ENCODE measurements around the gene ITGA7.

DNA sequence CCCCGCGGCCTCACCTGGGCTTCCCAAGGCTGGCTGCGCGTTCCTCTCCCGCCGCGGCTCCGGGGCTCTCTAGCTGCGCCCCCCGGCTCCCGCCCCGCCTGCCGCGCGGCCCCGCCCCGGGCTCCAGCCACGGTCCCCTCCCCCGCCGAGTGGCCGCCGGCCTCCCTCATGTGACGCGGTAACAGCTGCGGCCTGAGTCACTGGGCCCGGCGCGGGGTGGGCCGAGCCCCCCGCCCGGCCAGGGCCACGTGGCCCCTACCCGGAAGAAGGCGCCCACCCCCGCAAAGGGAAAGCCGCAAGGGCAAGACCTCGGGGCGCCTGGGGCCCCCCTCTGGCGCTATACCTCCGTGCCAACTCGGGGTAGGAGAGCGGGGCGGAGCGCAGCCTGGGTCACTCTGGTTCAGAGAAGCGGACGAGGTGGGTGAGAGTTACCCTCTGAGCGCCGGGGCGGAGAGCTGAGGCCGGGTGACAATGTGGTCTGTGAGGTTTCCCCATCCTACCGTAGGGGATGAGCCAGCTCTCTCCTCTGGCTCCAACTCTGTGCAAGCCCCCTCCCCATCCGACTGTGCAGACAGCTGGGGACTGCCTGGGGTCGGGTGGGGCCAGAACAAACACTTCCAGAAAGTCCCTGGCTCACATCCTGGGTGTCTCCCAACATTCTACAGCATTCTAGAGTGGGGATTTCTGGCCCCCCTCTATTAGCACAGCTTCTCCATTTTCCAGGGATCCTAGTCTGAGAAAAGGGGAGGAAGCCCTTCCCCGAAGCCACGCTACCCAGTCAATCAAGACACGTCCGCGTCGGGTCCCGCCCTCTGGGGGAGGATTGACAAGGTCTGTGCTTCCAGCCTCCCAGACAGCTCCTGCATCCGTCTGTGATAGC lies 21.5 kb upstream of the ITGA7 start, which contains the start of gene CD63:
- TF ChIP-seq EZH2 (IDR thresholded peaks at IDR 0.05; ENCODE audit: insufficient read depth, low read length) = no peak
- TF ChIP-seq, protein P1, sequence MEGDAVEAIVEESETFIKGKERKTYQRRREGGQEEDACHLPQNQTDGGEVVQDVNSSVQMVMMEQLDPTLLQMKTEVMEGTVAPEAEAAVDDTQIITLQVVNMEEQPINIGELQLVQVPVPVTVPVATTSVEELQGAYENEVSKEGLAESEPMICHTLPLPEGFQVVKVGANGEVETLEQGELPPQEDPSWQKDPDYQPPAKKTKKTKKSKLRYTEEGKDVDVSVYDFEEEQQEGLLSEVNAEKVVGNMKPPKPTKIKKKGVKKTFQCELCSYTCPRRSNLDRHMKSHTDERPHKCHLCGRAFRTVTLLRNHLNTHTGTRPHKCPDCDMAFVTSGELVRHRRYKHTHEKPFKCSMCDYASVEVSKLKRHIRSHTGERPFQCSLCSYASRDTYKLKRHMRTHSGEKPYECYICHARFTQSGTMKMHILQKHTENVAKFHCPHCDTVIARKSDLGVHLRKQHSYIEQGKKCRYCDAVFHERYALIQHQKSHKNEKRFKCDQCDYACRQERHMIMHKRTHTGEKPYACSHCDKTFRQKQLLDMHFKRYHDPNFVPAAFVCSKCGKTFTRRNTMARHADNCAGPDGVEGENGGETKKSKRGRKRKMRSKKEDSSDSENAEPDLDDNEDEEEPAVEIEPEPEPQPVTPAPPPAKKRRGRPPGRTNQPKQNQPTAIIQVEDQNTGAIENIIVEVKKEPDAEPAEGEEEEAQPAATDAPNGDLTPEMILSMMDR (IDR thresholded peaks at IDR 0.05; ENCODE audit: insufficient read depth, low read depth, low read length) = no peak

Data from astrocyte (in vitro differentiated cells and primary cell).